Lower lobe of right lung (tissue), 2 donors: ENCODE data around the gene CBFA2T2. TPM values are rescaled to one million over a fixed set of nuclear protein-coding genes. Genes with fewer than 3 reads are reported as not detected.
A peak's percentile ranks its signal among the peaks of the same experiment; 100 is the strongest.

Source experiments
- ATAC-seq, 2 donors: fragments of 200-7000 bp; cut with Tn5 transposase; one replicate each; pipeline ENCODE4 v1.9.1; 2020 to 2022; ENCODE audit warnings: mild to moderate bottlenecking in 2 of 2, moderate library complexity in 2 of 2
- DNase-seq: peaks from one replicate; pipeline ENCODE4 v3.0.0-alpha.2; 2020
- H3K27ac ChIP-seq: fragments of 200-600 bp; one replicate; pipeline ENCODE4 v1.8.0; 2022
- H3K27me3 ChIP-seq: fragments of 200-600 bp; one replicate; pipeline ENCODE4 v1.8.0; 2022; ENCODE audit warnings: low read depth
- H3K36me3 ChIP-seq: fragments of 200-600 bp; one replicate; pipeline ENCODE4 v1.8.0; 2022; ENCODE audit warnings: mild to moderate bottlenecking
- H3K4me1 ChIP-seq: fragments of 200-600 bp; one replicate; pipeline ENCODE4 v1.8.0; 2022
- H3K4me3 ChIP-seq: fragments of 200-600 bp; one replicate; pipeline ENCODE4 v1.8.0; 2022; ENCODE audit warnings: mild to moderate bottlenecking
- H3K9me3 ChIP-seq: fragments of 200-600 bp; one replicate; pipeline ENCODE4 v1.8.0; 2022
- CTCF ChIP-seq: fragments of 200-600 bp; IDR thresholded peaks from one replicate; pipeline ENCODE4 v1.8.0; 2022; ENCODE audit warnings: antibody characterized with exemption, mild to moderate bottlenecking
- intact Hi-C: fragments of 100-400 bp; cut with DNase I; formaldehyde crosslinking; loops from one replicate; pipeline ENCODE4 v1.11.0; 2022
- total RNA-seq: library from RNA; stranded (reverse); fragmentation: NEBNext Ultra II Directional; extraction: Animal tissue kit (Norgen Biotek cat#: 25700); gene quantifications from one replicate; pipeline ENCODE4 v1.2.1, GENCODE V29; 2021
- donor health status: DM: no; HTN: yes; CAD: no; lungs with severe emphysema.

Gene CBFA2T2
- total RNA-seq, 1 donor from 2014 or later = 18.2 TPM

GRCh38 chr20:33656010-33656782 lies 166.3 kb downstream of the CBFA2T2 start:
- no peak for TF ChIP-seq CTCF
- Histone ChIP-seq H3K27ac (no peak overlapping the region), H3K36me3 (peaks cover 24% of the 10 kb centered on the region), H3K4me1 (peaks cover 11% of the 10 kb centered on the region), H3K4me3 (no peak overlapping the region), H3K27me3 (no peaks in the 10 kb centered on the region), H3K9me3 (no peaks in the 10 kb centered on the region)
- no peak for ATAC-seq
- intact Hi-C loops = no loop called here
- DNase-seq = peak; percentile 23

GRCh38 chr20:33656783-33657703 lies 167.1 kb downstream of the CBFA2T2 start:
- Histone ChIP-seq H3K9me3 (no peaks in the 10 kb centered on the region), H3K4me1 (peaks cover 11% of the 10 kb centered on the region), H3K4me3 (no peak overlapping the region), H3K27ac (no peak overlapping the region), H3K27me3 (no peaks in the 10 kb centered on the region), H3K36me3 (peaks cover 24% of the 10 kb centered on the region)
- DNase-seq (peak; percentile 41), ATAC-seq (no peak)
- intact Hi-C loops = no loop called here
- no peak for TF ChIP-seq CTCF

- no peak overlapping the region for H3K4me3 ChIP-seq
- ATAC-seq = no peak
- intact Hi-C loops = no loop called here
These were observed 167.8 kb downstream of the CBFA2T2 start for GRCh38 chr20:33657704-33658095.

GRCh38 chr20:33658510-33658909 lies 168.6 kb downstream of the CBFA2T2 start:
- Histone ChIP-seq H3K36me3 (peaks cover 24% of the 10 kb centered on the region), H3K4me3 (no peak overlapping the region), H3K27me3 (no peaks in the 10 kb centered on the region), H3K4me1 (peaks cover 13% of the 10 kb centered on the region), H3K9me3 (no peaks in the 10 kb centered on the region), H3K27ac (no peak overlapping the region)
- intact Hi-C loops = no loop called here
- ATAC-seq (no peak), DNase-seq (no peak)
- TF ChIP-seq CTCF = no peak

More at GRCh38 chr20:33657704-33658095, 167.8 kb downstream of the CBFA2T2 start:
- Histone ChIP-seq H3K27ac (no peak overlapping the region), H3K4me1 (peaks cover 15% of the 10 kb centered on the region), H3K27me3 (no peaks in the 10 kb centered on the region), H3K36me3 (peaks cover 24% of the 10 kb centered on the region), H3K9me3 (no peaks in the 10 kb centered on the region)
- DNase-seq = no peak
- TF ChIP-seq CTCF = no peak

GRCh38 chr20:33658929-33659328 lies 169.0 kb downstream of the CBFA2T2 start:
- intact Hi-C loops = no loop called here
- H3K27me3 ChIP-seq = no peaks in the 10 kb centered on the region
- peak; percentile 14 for DNase-seq

More at GRCh38 chr20:33658929-33659328, 169.0 kb downstream of the CBFA2T2 start:
- no peak for ATAC-seq
- Histone ChIP-seq H3K4me3 (no peak overlapping the region), H3K4me1 (peaks cover 10% of the 10 kb centered on the region), H3K36me3 (peaks cover 24% of the 10 kb centered on the region), H3K9me3 (no peaks in the 10 kb centered on the region), H3K27ac (no peak overlapping the region)
- no peak for TF ChIP-seq CTCF
